Mesenchymal stem cell (in vitro differentiated cells and primary cell): ENCODE results near the gene TNFSF15.

Experiments
- DNase-seq: peaks from one replicate; pipeline ENCODE4 v3.0.0-alpha.2; 2013
- H2AFZ ChIP-seq: one replicate; pipeline ENCODE4 v1.6.1; 2013; ENCODE audit warnings: low read depth, mild to moderate bottlenecking, control low read depth, inconsistent platforms, low read length, moderate library complexity
- H2AK5ac ChIP-seq: 2 replicates; pipeline ENCODE4 v1.6.1; 2013; ENCODE audit warnings: low read length, moderate library complexity, mild to moderate bottlenecking, inconsistent platforms; ENCODE audit not compliant: severe bottlenecking
- H2BK120ac ChIP-seq: one replicate; pipeline ENCODE4 v1.6.1; 2013; ENCODE audit warnings: low read depth, mild to moderate bottlenecking, inconsistent platforms, low read length, moderate library complexity
- H2BK12ac ChIP-seq, 2 experiments: one replicate each; pipeline ENCODE4 v1.6.1; 2013; ENCODE audit warnings: inconsistent platforms in 2 of 2, low read length in 2 of 2, mild to moderate bottlenecking in 2 of 2, moderate library complexity in 2 of 2, control low read depth in 1 of 2
- H2BK15ac ChIP-seq: one replicate; pipeline ENCODE4 v1.6.1; 2013; ENCODE audit warnings: mild to moderate bottlenecking, low read depth, inconsistent platforms; ENCODE audit not compliant: poor library complexity, severe bottlenecking
- H2BK5ac ChIP-seq: 2 replicates; pipeline ENCODE4 v1.6.1; 2013; ENCODE audit warnings: low read depth, mild to moderate bottlenecking, low read length, control low read depth, inconsistent platforms; ENCODE audit not compliant: poor library complexity, severe bottlenecking
- H3K14ac ChIP-seq, 2 experiments: one replicate each; pipeline ENCODE4 v1.6.1; 2013; ENCODE audit warnings: inconsistent platforms in 2 of 2, low read length in 2 of 2, control low read depth in 1 of 2, mild to moderate bottlenecking in 1 of 2, moderate library complexity in 1 of 2
- H3K18ac ChIP-seq, 2 experiments: one replicate each; pipeline ENCODE4 v1.6.1; 2013; ENCODE audit warnings: inconsistent platforms in 2 of 2, low read length in 2 of 2, control low read depth in 1 of 2, low read depth in 1 of 2, mild to moderate bottlenecking in 1 of 2
- H3K23ac ChIP-seq, 2 experiments: one replicate each; pipeline ENCODE4 v1.6.1; 2013; ENCODE audit warnings: inconsistent platforms in 2 of 2, low read length in 2 of 2, mild to moderate bottlenecking in 2 of 2, moderate library complexity in 2 of 2, control low read depth in 1 of 2
- H3K27ac ChIP-seq: 2 replicates; pipeline ENCODE4 v1.5.1; 2013; ENCODE audit warnings: mild to moderate bottlenecking, moderate library complexity, low read length, control low read depth, inconsistent platforms; ENCODE audit not compliant: poor library complexity, severe bottlenecking
- H3K27me3 ChIP-seq, 2 experiments: 2 replicates each; pipeline versions ENCODE4 v1.6.1 to v1.7.0; 2013; ENCODE audit warnings: low read length in 2 of 2, mild to moderate bottlenecking in 2 of 2, moderate library complexity in 2 of 2, control low read depth in 1 of 2, inconsistent platforms in 1 of 2; ENCODE audit not compliant: control insufficient read depth in 1 of 2, insufficient read depth in 1 of 2
- H3K36me3 ChIP-seq, 2 experiments: 2 replicates each; pipeline versions ENCODE4 v1.6.1 to v1.7.0; 2013; ENCODE audit warnings: low read length in 2 of 2, control low read depth in 1 of 2, inconsistent platforms in 1 of 2, low read depth in 1 of 2, mild to moderate bottlenecking in 1 of 2; ENCODE audit not compliant: insufficient read depth in 2 of 2, control insufficient read depth in 1 of 2
- H3K4ac ChIP-seq, 2 experiments: one replicate each; pipeline ENCODE4 v1.6.1; 2013; ENCODE audit warnings: inconsistent platforms in 2 of 2, low read length in 2 of 2, mild to moderate bottlenecking in 2 of 2, moderate library complexity in 2 of 2, control low read depth in 1 of 2, low read depth in 1 of 2
- H3K4me1 ChIP-seq: 2 replicates; pipeline ENCODE4 v1.6.1; 2013; ENCODE audit warnings: low read depth, low read length, control low read depth; ENCODE audit not compliant: control insufficient read depth, insufficient read depth
- H3K4me2 ChIP-seq: 2 replicates; pipeline ENCODE4 v1.6.1; 2013; ENCODE audit warnings: low read length, mild to moderate bottlenecking, inconsistent platforms; ENCODE audit not compliant: poor library complexity, severe bottlenecking
- H3K4me3 ChIP-seq, 2 experiments: 2 replicates each; pipeline versions ENCODE4 v1.5.1 to v1.7.0; 2013; ENCODE audit warnings: low read length in 2 of 2, mild to moderate bottlenecking in 2 of 2, control low read depth in 1 of 2, low read depth in 1 of 2; ENCODE audit not compliant: insufficient read depth in 1 of 2
- H3K79me1 ChIP-seq: replicated peaks from 2 replicates; pipeline ENCODE4 v1.6.1; 2013; ENCODE audit warnings: mild to moderate bottlenecking, control low read depth, low read length, inconsistent platforms; ENCODE audit not compliant: poor library complexity, severe bottlenecking
- H3K9ac ChIP-seq: 2 replicates; pipeline ENCODE4 v1.7.0; 2013; ENCODE audit warnings: mild to moderate bottlenecking, low read length, moderate library complexity
- H3K9me3 ChIP-seq: 2 replicates; pipeline ENCODE4 v1.7.0; 2013; ENCODE audit warnings: mild to moderate bottlenecking, low read length; ENCODE audit not compliant: control insufficient read depth
- H4K8ac ChIP-seq: one replicate; pipeline ENCODE4 v1.6.1; 2013; ENCODE audit warnings: inconsistent platforms, mild to moderate bottlenecking, low read length, moderate library complexity
- H4K91ac ChIP-seq: one replicate; pipeline ENCODE4 v1.6.1; 2013; ENCODE audit warnings: mild to moderate bottlenecking, low read length, inconsistent platforms
- WGBS: methylation state at CpG from one replicate; pipeline ENCODE4 v1.1.7; 2013; ENCODE audit warnings: mixed read lengths; 5-methylcytosine and 5-hydroxymethylcytosine counted together

TNFSF15 gene

DNA sequence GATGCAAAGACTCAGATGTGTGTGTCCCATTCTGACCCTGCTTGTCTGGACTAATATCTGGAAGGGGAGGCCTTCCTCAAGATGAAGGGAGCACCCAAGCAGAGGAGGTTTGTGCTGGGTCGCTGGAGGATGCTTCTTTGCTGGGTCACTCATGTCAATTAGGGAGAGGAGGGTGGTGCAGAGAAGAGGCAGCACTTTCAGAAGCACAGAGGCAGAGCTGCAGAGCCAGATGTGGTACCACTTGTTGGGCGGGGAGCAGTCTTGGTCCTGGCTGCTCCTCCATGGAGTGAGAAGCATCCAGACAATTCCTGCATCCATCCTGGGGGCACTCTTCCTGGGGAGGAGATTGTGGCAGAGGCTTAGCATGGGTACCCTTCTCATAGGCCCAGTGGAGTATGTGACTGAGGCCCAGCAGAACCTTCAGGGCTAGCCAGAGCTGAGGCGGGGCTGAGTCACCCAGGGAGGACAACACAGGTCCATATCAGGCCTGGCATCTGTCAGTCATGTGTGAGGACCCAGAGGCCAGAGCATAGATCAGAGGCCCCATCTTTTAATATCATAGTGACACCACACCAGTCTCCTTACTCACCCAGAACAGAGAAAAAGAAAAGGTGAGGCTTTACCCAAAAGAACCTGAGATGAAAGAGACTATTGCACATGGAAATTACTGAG is 59.8 kb downstream of the TNFSF15 start:
- Histone ChIP-seq H3K36me3 (no peaks in the 10 kb centered on the region), H4K8ac (no peak overlapping the region), H3K4me1 (peaks cover 2% of the 10 kb centered on the region), H3K23ac (no peak overlapping the region), H3K14ac (peak overlapping the region in 1 of 2 experiments; percentile 55), H3K9ac (no peak overlapping the region), H2BK12ac (peak overlapping the region in 1 of 2 experiments; percentile 23), H3K9me3 (no peaks in the 10 kb centered on the region), H3K4ac (no peak overlapping the region), H2BK120ac (no peak overlapping the region), H2BK15ac (no peak overlapping the region), H2AFZ (no peak overlapping the region), H3K18ac (no peak overlapping the region), H2AK5ac (no peak overlapping the region), H3K27me3 (no peaks in the 10 kb centered on the region), H3K27ac (no peak overlapping the region), H3K4me2 (no peak overlapping the region), H3K79me1 (no peaks in the 10 kb centered on the region), H3K4me3 (no peak overlapping the region), H4K91ac (peak overlapping the region; percentile 35), H2BK5ac (no peak overlapping the region)
- no peak for DNase-seq
- 85% methylated on average over 3 of the region's 3 CpGs for WGBS

DNA sequence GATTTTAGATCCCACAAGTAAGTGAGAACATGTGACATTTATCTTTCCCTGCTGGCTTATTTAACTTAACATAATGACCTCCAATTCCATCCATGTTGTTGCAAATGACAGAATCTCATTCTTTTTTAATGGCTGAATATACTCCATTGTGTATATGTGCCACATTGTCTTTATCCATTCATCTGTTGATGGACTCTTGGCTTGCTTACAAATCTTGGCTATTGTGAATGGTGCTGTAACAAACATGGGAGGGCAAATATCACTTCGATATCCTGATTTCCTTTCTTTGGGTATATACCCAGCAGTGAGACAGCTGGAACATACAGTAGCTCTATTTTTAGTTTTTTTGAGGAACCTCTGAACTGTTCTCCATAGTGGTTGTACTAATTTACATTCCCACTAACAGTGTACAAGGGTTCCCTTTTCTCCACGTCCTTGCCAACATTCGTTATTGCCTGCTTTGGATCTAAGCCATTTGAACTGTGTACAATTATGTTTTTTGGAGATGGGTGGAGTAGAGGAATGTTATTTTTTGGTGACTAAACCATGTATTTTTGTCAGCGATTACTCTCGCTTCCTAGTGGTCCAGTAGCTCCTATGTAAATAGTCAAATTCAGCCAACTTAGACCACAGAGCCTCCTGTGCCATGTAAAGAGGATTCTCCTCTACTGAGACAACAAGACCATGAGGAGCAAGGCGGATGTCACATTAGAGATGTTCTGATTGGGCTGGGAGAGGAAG is 60.6 kb downstream of the TNFSF15 start:
- peaks cover 2% of the 10 kb centered on the region for H3K4me1 ChIP-seq
- no peak overlapping the region for H2AK5ac ChIP-seq
- no peak overlapping the region for H3K23ac ChIP-seq
- H4K91ac ChIP-seq, result no peak overlapping the region
- H2AFZ ChIP-seq, result no peak overlapping the region
- H2BK12ac ChIP-seq, result no peak overlapping the region
- H2BK15ac ChIP-seq, result no peak overlapping the region
- no peak overlapping the region for H3K4ac ChIP-seq
- DNase-seq, result no peak
- H3K79me1 ChIP-seq, result no peaks in the 10 kb centered on the region
- no peak overlapping the region for H3K18ac ChIP-seq
- H2BK120ac ChIP-seq, result no peak overlapping the region
- H3K9ac ChIP-seq, result no peak overlapping the region
- H4K8ac ChIP-seq, result no peak overlapping the region
- no peaks in the 10 kb centered on the region for H3K27me3 ChIP-seq
- WGBS, result 92% methylated on average over 3 of the region's 6 CpGs
- H3K14ac ChIP-seq, result peak overlapping the region in 1 of 2 experiments; percentile 55
- no peak overlapping the region for H2BK5ac ChIP-seq
- no peak overlapping the region for H3K4me2 ChIP-seq
- H3K4me3 ChIP-seq, result no peak overlapping the region
- H3K27ac ChIP-seq, result no peak overlapping the region
- H3K36me3 ChIP-seq, result no peaks in the 10 kb centered on the region
- no peaks in the 10 kb centered on the region for H3K9me3 ChIP-seq

DNA sequence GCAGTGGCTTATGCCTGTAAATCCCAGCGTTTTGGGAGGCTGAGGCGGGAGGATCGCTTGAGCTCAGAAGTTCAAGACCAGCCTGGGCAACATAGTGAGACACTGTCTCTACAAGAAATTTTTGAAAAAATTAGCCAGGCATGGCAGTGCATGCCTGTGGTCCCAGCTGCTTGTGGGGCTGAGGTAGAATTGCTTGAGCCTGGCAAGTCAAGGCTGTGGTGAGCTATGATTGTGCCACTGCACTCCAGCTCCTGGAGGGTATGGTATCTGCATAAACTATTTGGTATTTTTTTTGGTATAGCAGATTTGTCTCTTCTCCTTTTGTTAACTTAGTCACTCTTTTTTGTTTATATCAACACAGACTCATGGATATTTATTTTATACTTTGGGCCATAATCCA is 62.4 kb downstream of the TNFSF15 start:
- Histone ChIP-seq H4K8ac (no peak overlapping the region), H3K18ac (no peak overlapping the region), H3K27ac (no peak overlapping the region), H2AK5ac (no peak overlapping the region), H3K9ac (no peak overlapping the region), H3K4ac (no peak overlapping the region), H3K27me3 (no peaks in the 10 kb centered on the region), H4K91ac (no peak overlapping the region), H3K36me3 (no peaks in the 10 kb centered on the region), H3K4me1 (peaks cover 3% of the 10 kb centered on the region), H2AFZ (no peak overlapping the region), H2BK120ac (no peak overlapping the region), H2BK12ac (no peak overlapping the region), H3K23ac (no peak overlapping the region), H3K9me3 (no peaks in the 10 kb centered on the region), H2BK15ac (no peak overlapping the region), H3K14ac (no peak overlapping the region), H3K4me3 (no peak overlapping the region), H3K4me2 (no peak overlapping the region), H2BK5ac (no peak overlapping the region), H3K79me1 (no peaks in the 10 kb centered on the region)
- no peak for DNase-seq
- WGBS, result 78% methylated on average over 3 of the region's 3 CpGs

DNA sequence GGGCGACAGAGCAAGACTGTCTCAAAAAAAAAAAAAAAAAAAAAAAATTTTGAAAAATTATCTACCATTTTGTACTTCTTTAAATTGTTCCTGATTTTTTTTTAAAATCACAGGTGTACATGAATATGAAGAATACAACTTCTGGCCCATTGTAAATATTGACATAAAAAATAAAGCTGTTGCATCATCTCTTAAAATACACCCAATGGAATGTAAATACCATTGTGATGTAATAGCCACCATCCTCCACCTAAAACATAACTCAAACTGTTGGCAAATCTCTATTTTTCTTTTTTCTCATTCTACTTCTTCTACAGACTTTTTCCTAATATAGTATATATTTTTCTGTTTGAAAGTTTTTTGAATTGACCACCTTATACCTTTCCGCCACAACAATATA is 62.9 kb downstream of the TNFSF15 start:
- Histone ChIP-seq H3K36me3 (no peaks in the 10 kb centered on the region), H3K18ac (no peak overlapping the region), H3K9me3 (no peaks in the 10 kb centered on the region), H4K91ac (no peak overlapping the region), H3K79me1 (no peaks in the 10 kb centered on the region), H4K8ac (no peak overlapping the region), H2AK5ac (no peak overlapping the region), H3K14ac (no peak overlapping the region), H3K4me3 (no peak overlapping the region), H3K4me2 (no peak overlapping the region), H3K9ac (no peak overlapping the region), H3K27me3 (no peaks in the 10 kb centered on the region), H2BK12ac (no peak overlapping the region), H2BK120ac (no peak overlapping the region), H2AFZ (no peak overlapping the region), H3K4ac (no peak overlapping the region), H3K4me1 (peaks cover 3% of the 10 kb centered on the region), H3K27ac (no peak overlapping the region), H3K23ac (no peak overlapping the region), H2BK15ac (no peak overlapping the region), H2BK5ac (no peak overlapping the region)
- DNase-seq, result no peak
- WGBS, result no CpG with 5 or more reads among the region's 2 CpGs
